Stomach (tissue), 9 donors: ENCODE measurements around the gene PSRC1. TPM values are rescaled to one million over a fixed set of nuclear protein-coding genes. Genes with fewer than 3 reads are reported as not detected.

Source experiments
- DNase-seq, 2 donors: peaks; one replicate each; pipeline versions ENCODE4 v3.0.0 to v3.0.0-alpha.2; 2013 to 2019
- H3K27ac ChIP-seq, 5 donors: fragments of 200-600 bp in 4 of 5; sonication (generic) in 4 of 5; one replicate each; pipeline ENCODE4 v1.5.1; 2013 to 2019; ENCODE audit warnings: mild to moderate bottlenecking in 1 of 5, moderate library complexity in 1 of 5
- H3K27me3 ChIP-seq, 3 donors: fragments of 200-600 bp; sonication (generic); one replicate each; pipeline ENCODE4 v1.5.1; 2017 to 2019; ENCODE audit warnings: mixed run types in 1 of 3
- H3K36me3 ChIP-seq, 4 donors: fragments of 200-600 bp; sonication (generic); 1 replicate in 3 of 4; 2 replicates in 1 of 4; pipeline ENCODE4 v1.5.1; 2016 to 2019
- H3K4me1 ChIP-seq, 4 donors: fragments of 200-600 bp; sonication (generic); one replicate each; pipeline ENCODE4 v1.5.1; 2016 to 2019
- H3K4me3 ChIP-seq, 4 donors: fragments of 200-600 bp; sonication (generic) in 3 of 4; one replicate each; pipeline ENCODE4 v1.5.1; 2016 to 2019; ENCODE audit warnings: mild to moderate bottlenecking in 1 of 4
- H3K9me3 ChIP-seq, 4 donors: fragments of 200-600 bp; sonication (generic); one replicate each; pipeline ENCODE4 v1.5.1; 2016 to 2019
- EP300 ChIP-seq: sonication (generic); formaldehyde crosslinking; IDR thresholded peaks from one replicate; pipeline ENCODE4 v1.6.1; 2017; ENCODE audit warnings: antibody characterized with exemption
- POLR2A ChIP-seq, 4 donors: fragments of 450-650 bp; IDR thresholded peaks; one replicate each; pipeline ENCODE4 v1.6.1; 2016; ENCODE audit warnings: antibody characterized with exemption in 4 of 4, control low read depth in 2 of 4, mild to moderate bottlenecking in 1 of 4, moderate library complexity in 1 of 4
- POLR2AphosphoS5 ChIP-seq, 3 donors: sonication (generic); formaldehyde crosslinking; IDR thresholded peaks; one replicate each; pipeline ENCODE4 v1.6.1; 2016; ENCODE audit warnings: antibody characterized with exemption in 3 of 3
- WGBS, 5 donors: extraction: QIAGEN DNeasy Blood & Tissue Kit in 3 of 5; methylation state at CpG; one replicate each; pipeline versions ENCODE4 v1.1.5 to v1.1.7; 2013 to 2018; 5-methylcytosine and 5-hydroxymethylcytosine counted together
- intact Hi-C: fragments of 100-400 bp; cut with DNase I; formaldehyde crosslinking; loops from one replicate; pipeline ENCODE4 v1.15.1; 2023; ENCODE audit warnings: low total_unique reads
- polyA plus RNA-seq, 3 donors: library from polyadenylated mRNA; stranded (reverse); fragments of 200-250 nt; gene quantifications; one replicate each; pipeline ENCODE4 v1.2.3, GENCODE V29; 2013
- total RNA-seq, 5 donors: library from RNA; depleted of rRNA; stranded (reverse); fragments of >200 nt; gene quantifications; one replicate each; pipeline versions ENCODE4 v1.1.0 to v1.2.3, GENCODE V29; 2014 to 2016
- TF ChIP-seq, protein P1 (sequence below), 7 experiments: fragments of 450-650 bp in 4 of 7; fragments of 200-600 bp in 3 of 7; sonication (generic) in 3 of 7; IDR thresholded peaks; one replicate each; pipeline ENCODE4 v1.5.1; 2016 to 2019; ENCODE audit warnings: antibody characterized with exemption in 7 of 7, control low read depth in 2 of 7, mild to moderate bottlenecking in 1 of 7
- donor health status: healthy with polysubstance abuse.
- donor health status: Bipolar disorder and iron deficiency.
- donor health status: healthy.

PSRC1 gene
- total and polyA plus RNA-seq, 8 donors, result 0.29 to 18.7 (median 3.6) TPM; not detected in 1

GRCh38 chr1:109249654-109250401 lies 33.1 kb downstream of the PSRC1 start:
- Histone ChIP-seq H3K27ac (peak overlapping the region in 3 of 5 donors; percentile 7 to 75 (median 63)), H3K4me1 (peaks cover 19 to 44% (median 31%) of the 10 kb centered on the region in 4 donors), H3K27me3 (peaks cover 0 to 17% (median 5%) of the 10 kb centered on the region in 3 donors), H3K36me3 (peaks cover 0 to 5% (median 0%) of the 10 kb centered on the region in 4 donors), H3K9me3 (no peaks in the 10 kb centered on the region), H3K4me3 (peak overlapping the region; percentile 66 to 94 (median 71))
- intact Hi-C loops, result no loop called here
- no peak for TF ChIP-seq POLR2AphosphoS5 (IDR thresholded peaks at IDR 0.05)
- TF ChIP-seq POLR2A (IDR thresholded peaks at IDR 0.05), result no peak
- no peak for TF ChIP-seq EP300
- TF ChIP-seq, protein P1, sequence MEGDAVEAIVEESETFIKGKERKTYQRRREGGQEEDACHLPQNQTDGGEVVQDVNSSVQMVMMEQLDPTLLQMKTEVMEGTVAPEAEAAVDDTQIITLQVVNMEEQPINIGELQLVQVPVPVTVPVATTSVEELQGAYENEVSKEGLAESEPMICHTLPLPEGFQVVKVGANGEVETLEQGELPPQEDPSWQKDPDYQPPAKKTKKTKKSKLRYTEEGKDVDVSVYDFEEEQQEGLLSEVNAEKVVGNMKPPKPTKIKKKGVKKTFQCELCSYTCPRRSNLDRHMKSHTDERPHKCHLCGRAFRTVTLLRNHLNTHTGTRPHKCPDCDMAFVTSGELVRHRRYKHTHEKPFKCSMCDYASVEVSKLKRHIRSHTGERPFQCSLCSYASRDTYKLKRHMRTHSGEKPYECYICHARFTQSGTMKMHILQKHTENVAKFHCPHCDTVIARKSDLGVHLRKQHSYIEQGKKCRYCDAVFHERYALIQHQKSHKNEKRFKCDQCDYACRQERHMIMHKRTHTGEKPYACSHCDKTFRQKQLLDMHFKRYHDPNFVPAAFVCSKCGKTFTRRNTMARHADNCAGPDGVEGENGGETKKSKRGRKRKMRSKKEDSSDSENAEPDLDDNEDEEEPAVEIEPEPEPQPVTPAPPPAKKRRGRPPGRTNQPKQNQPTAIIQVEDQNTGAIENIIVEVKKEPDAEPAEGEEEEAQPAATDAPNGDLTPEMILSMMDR (IDR thresholded peaks at IDR 0.05), result no peak
- 1 to 11% (median 3%) methylated on average over 1 to 79 of the region's 80 CpGs for WGBS, 5 donors
- peak in 1 of 2 donors; percentile 50 for DNase-seq

GRCh38 chr1:109248797-109249629 lies 33.9 kb downstream of the PSRC1 start, which contains the start of gene CELSR2:
Gene CELSR2 (plus strand): TSS chr1:109249539. CDS start chr1:109250080, 541 bp downstream.
- peaks cover 0 to 5% (median 0%) of the 10 kb centered on the region in 4 donors for H3K36me3 ChIP-seq
- intact Hi-C loops, result no loop called here
- peak within 1 kb of the TSS in 3 of 5 donors; percentile 7 to 75 (median 63) for H3K27ac ChIP-seq
- DNase-seq, result peak; percentile 75 to 91
- 14 to 36% (median 18%) methylated on average over 17 to 49 of the region's 49 CpGs for WGBS, 5 donors
- peaks cover 11 to 36% (median 23%) of the 10 kb centered on the region in 4 donors for H3K4me1 ChIP-seq
- H3K9me3 ChIP-seq, result no peaks in the 10 kb centered on the region
- no peak for TF ChIP-seq POLR2A (IDR thresholded peaks at IDR 0.05)
- peak in 1 of 3 donors; percentile 50 for TF ChIP-seq POLR2AphosphoS5 (IDR thresholded peaks at IDR 0.05)
- TF ChIP-seq, protein P1 (IDR thresholded peaks at IDR 0.05), result no peak
- H3K27me3 ChIP-seq, result peaks cover 0 to 17% (median 5%) of the 10 kb centered on the region in 3 donors
- peak within 1 kb of the TSS; percentile 66 to 94 (median 71) for H3K4me3 ChIP-seq

DNA sequence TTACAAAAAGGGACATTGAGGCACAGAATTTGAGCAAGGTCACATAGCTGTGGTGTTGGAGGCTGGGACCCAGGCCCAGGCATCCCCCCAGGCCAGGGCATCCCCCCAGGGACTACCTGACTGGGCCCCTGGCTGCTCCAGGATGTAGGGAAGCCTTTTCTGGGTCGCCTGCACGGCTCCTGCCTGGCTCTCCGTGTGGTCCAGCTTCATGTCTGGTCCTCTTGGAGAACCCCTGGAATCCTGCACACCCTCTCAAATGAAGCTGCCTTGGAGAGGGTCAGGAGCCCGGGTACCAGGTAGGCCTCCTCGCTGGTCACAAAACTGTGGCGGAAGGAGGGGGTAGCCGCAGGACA lies 34.5 kb downstream of the PSRC1 start:
- Histone ChIP-seq H3K4me3 (no peak overlapping the region), H3K9me3 (no peaks in the 10 kb centered on the region), H3K27ac (no peak overlapping the region), H3K27me3 (peaks cover 0 to 17% (median 5%) of the 10 kb centered on the region in 3 donors), H3K36me3 (peaks cover 0 to 5% (median 0%) of the 10 kb centered on the region in 4 donors), H3K4me1 (peaks cover 8 to 30% (median 18%) of the 10 kb centered on the region in 4 donors)
- peak in 1 of 2 donors; percentile 3 for DNase-seq
- whole genome bisulfite sequencing, 5 donors, result 86 to 98% (median 95%) methylated on average over 7 of the region's 7 CpGs
- TF ChIP-seq, protein P1 (IDR thresholded peaks at IDR 0.05), result no peak
- TF ChIP-seq EP300, result no peak
- TF ChIP-seq POLR2A (IDR thresholded peaks at IDR 0.05), result no peak
- no peak for TF ChIP-seq POLR2AphosphoS5 (IDR thresholded peaks at IDR 0.05)
- intact Hi-C loops, result no loop called here
